Keratinocyte (primary cell): ENCODE results near the gene APMAP. TPM values are rescaled to one million over a fixed set of nuclear protein-coding genes. Genes with fewer than 3 reads are reported as not detected.

ENCODE experiments used
- DNase-seq: peaks from one replicate; pipeline ENCODE4 v3.0.0-alpha.2; 2011; ENCODE audit warnings: low read depth, missing footprints, low spot score
- FAIRE-seq: peaks from 2 replicates; lab custom pipeline; 2011; peaks lifted over from hg19 to GRCh38; lab: Jason Lieb, UNC
- H2AFZ ChIP-seq: 2 replicates; pipeline ENCODE4 v1.6.0; 2012; ENCODE audit warnings: low read length, control low read depth, inconsistent platforms; ENCODE audit not compliant: control insufficient read depth
- H3K27ac ChIP-seq: 2 replicates; pipeline ENCODE4 v1.5.1; 2011; ENCODE audit warnings: low read length; ENCODE audit not compliant: control insufficient read depth, insufficient read depth
- H3K27me3 ChIP-seq: 3 replicates; pipeline ENCODE4 v1.6.0; 2011; ENCODE audit warnings: low read length; ENCODE audit not compliant: control insufficient read depth, insufficient read depth; ENCODE audit errors: extremely low read depth
- H3K36me3 ChIP-seq, 2 experiments: 2 replicates in 1 of 2; 3 replicates in 1 of 2; pipeline ENCODE4 v1.5.1; 2011; ENCODE audit warnings: low read length in 2 of 2, mild to moderate bottlenecking in 1 of 2; ENCODE audit not compliant: control insufficient read depth in 2 of 2, insufficient read depth in 2 of 2; ENCODE audit errors: extremely low read depth in 1 of 2
- H3K4me1 ChIP-seq: 3 replicates; pipeline ENCODE4 v1.5.1; 2011; ENCODE audit warnings: low read length; ENCODE audit not compliant: control insufficient read depth, insufficient read depth; ENCODE audit errors: extremely low read depth
- H3K4me2 ChIP-seq: 3 replicates; pipeline ENCODE4 v1.6.0; 2011; ENCODE audit warnings: low read depth, low read length; ENCODE audit not compliant: control insufficient read depth, insufficient read depth; ENCODE audit errors: extremely low read depth
- H3K4me3 ChIP-seq, 3 experiments: fragments of 200-600 bp in 1 of 3; sonication (generic) in 1 of 3; 2 replicates in 2 of 3; 3 replicates in 1 of 3; pipeline ENCODE4 v1.5.1; 2011 to 2016; ENCODE audit warnings: low read length in 3 of 3, mild to moderate bottlenecking in 3 of 3, control low read depth in 2 of 3, inconsistent platforms in 1 of 3, low read depth in 1 of 3, mixed read lengths in 1 of 3, mixed run types in 1 of 3, moderate library complexity in 1 of 3; ENCODE audit not compliant: control insufficient read depth in 2 of 3, insufficient read depth in 2 of 3; ENCODE audit errors: extremely low read depth in 1 of 3
- H3K79me2 ChIP-seq: 2 replicates; pipeline ENCODE4 v1.6.0; 2012; ENCODE audit warnings: low read length; ENCODE audit not compliant: control insufficient read depth, insufficient read depth
- H3K9ac ChIP-seq: 3 replicates; pipeline ENCODE4 v1.6.0; 2011; ENCODE audit warnings: low read length; ENCODE audit not compliant: control insufficient read depth, insufficient read depth; ENCODE audit errors: extremely low read depth
- H3K9me1 ChIP-seq: 3 replicates; pipeline ENCODE4 v1.6.0; 2011; ENCODE audit warnings: low read length; ENCODE audit not compliant: control insufficient read depth, insufficient read depth; ENCODE audit errors: extremely low read depth
- H3K9me3 ChIP-seq: 2 replicates; pipeline ENCODE4 v1.5.1; 2012; ENCODE audit warnings: low read depth, low read length; ENCODE audit not compliant: control insufficient read depth
- H4K20me1 ChIP-seq: 3 replicates; pipeline ENCODE4 v1.6.0; 2011; ENCODE audit warnings: low read length; ENCODE audit not compliant: control insufficient read depth, insufficient read depth; ENCODE audit errors: extremely low read depth
- CTCF ChIP-seq, 3 experiments: IDR thresholded peaks in 1 of 3; conservative IDR thresholded peaks in 1 of 3; optimal IDR thresholded peaks in 1 of 3; 2 replicates in 2 of 3; 3 replicates in 1 of 3; pipeline versions ENCODE3 to v1.5.1; 2011; ENCODE audit warnings: low read length in 3 of 3, mild to moderate bottlenecking in 3 of 3, moderate library complexity in 2 of 3, control low read depth in 1 of 3, inconsistent platforms in 1 of 3; ENCODE audit not compliant: insufficient read depth in 2 of 3; ENCODE audit errors: extremely low read depth in 1 of 3
- EZH2 ChIP-seq: IDR thresholded peaks from one replicate; pipeline ENCODE4 v1.6.1; 2012; ENCODE audit warnings: inconsistent platforms, mild to moderate bottlenecking, low read length, moderate library complexity
- dilution Hi-C: fragments of 300-500 bp; cut with MboI; formaldehyde crosslinking; loops from one replicate; pipeline ENCODE4 v1.7.0; 2020; ENCODE audit warnings: low sequenced_read_pairs; ENCODE audit not compliant: extremely low pct_ligation_motif_present
- polyA plus RNA-seq, 5 experiments: library from polyadenylated mRNA; depleted of rRNA in 3 of 5; stranded (reverse) in 3 of 5; stranded (forward) in 1 of 5; unstranded in 1 of 5; fragments of >200 nt; gene quantifications; 1 replicate in 1 of 5; 2 replicates in 3 of 5; 3 replicates in 1 of 5; pipeline versions ENCODE4 v1.2.1 to v1.2.3, GENCODE V29; 2011 to 2012; ENCODE audit warnings: missing spikeins in 2 of 5, low read depth in 1 of 5, low replicate concordance in 1 of 5

APMAP gene
- polyA plus RNA-seq, 1 donor (not counting 4 experiments of a cell fraction or from before 2014, with no cell fraction given), result 48.9 TPM

- no peaks in the 10 kb centered on the region for H3K27me3 ChIP-seq
- dilution Hi-C loops, result no loop called here
- H3K36me3 ChIP-seq, result no peaks in the 10 kb centered on the region
- no peak overlapping the region for H3K9ac ChIP-seq
- no peak overlapping the region for H3K27ac ChIP-seq
- FAIRE-seq, result no peak
- no peaks in the 10 kb centered on the region for H3K9me3 ChIP-seq
- DNase-seq, result no peak
- H3K79me2 ChIP-seq, result no peaks in the 10 kb centered on the region
- H3K4me1 ChIP-seq, result no peaks in the 10 kb centered on the region
- no peak overlapping the region for H3K4me3 ChIP-seq
- TF ChIP-seq CTCF (optimal IDR thresholded peaks at IDR 0.05 in 1 of 3, IDR thresholded peaks at IDR 0.05 in 1 of 3, conservative IDR thresholded peaks at IDR 0.05 in 1 of 3; ENCODE audit: extremely low read depth in 1 of 3, insufficient read depth in 2 of 3, low read length in 3 of 3), result no peak
- no peak for TF ChIP-seq EZH2
- H2AFZ ChIP-seq, result no peak overlapping the region
- H4K20me1 ChIP-seq, result no peaks in the 10 kb centered on the region
- no peaks in the 10 kb centered on the region for H3K9me1 ChIP-seq
- H3K4me2 ChIP-seq, result no peak overlapping the region
Observed at GRCh38 chr20:25008388-25009217, 16.1 kb upstream of the APMAP start.

DNA sequence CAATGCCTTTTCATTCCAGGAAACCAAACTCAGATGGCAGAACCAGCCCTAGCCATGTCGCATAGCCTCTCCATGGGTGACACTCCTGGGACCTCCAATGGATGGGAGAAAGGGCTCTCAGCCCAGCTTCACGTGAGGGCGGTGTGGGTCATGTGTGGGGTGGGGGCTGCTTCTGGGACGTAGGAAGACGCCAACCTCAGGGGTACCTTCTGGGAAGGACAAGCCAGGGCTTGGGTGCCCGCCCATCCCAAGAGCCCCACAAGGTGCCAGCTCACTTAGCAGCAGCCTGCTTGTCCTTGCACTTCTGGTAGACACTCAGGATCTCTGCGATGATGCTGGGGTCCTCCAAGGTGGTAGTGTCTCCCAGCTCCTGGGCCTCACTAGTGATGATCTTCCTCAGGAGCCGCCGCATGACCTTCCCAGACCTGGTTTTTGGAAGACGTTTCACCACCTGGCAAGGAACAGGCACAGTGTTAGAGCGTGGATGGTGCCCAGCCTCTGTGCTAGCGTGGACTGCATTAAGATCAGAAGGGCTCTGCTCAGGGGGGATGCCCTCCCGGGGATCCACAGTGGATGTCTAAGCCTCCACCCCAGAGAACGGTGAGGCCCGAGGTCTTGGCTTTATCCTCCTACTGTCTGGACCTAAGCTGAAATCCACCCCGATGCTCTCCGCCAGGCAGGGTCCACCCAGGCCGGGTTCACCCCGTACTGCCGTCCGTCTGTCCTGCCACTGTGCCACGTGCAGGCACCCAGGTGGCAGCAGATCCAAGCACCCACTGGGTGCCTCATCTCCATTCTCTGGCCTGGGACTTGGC, 15.1 kb upstream of the APMAP start:
- H3K27ac ChIP-seq, result no peak overlapping the region
- H3K4me1 ChIP-seq, result no peaks in the 10 kb centered on the region
- no peak overlapping the region for H3K4me2 ChIP-seq
- no peak overlapping the region for H3K9ac ChIP-seq
- no peaks in the 10 kb centered on the region for H3K9me3 ChIP-seq
- dilution Hi-C loops, result no loop called here
- H3K27me3 ChIP-seq, result no peaks in the 10 kb centered on the region
- TF ChIP-seq CTCF (optimal IDR thresholded peaks at IDR 0.05 in 1 of 3, IDR thresholded peaks at IDR 0.05 in 1 of 3, conservative IDR thresholded peaks at IDR 0.05 in 1 of 3; ENCODE audit: extremely low read depth in 1 of 3, insufficient read depth in 2 of 3, low read length in 3 of 3), result no peak
- TF ChIP-seq EZH2, result no peak
- no peaks in the 10 kb centered on the region for H4K20me1 ChIP-seq
- no peak overlapping the region for H3K4me3 ChIP-seq
- H3K79me2 ChIP-seq, result no peaks in the 10 kb centered on the region
- H3K36me3 ChIP-seq, result no peaks in the 10 kb centered on the region
- no peaks in the 10 kb centered on the region for H3K9me1 ChIP-seq
- DNase-seq (no peak), FAIRE-seq (no peak)
- no peak overlapping the region for H2AFZ ChIP-seq
